Measurements from ENCODE around the gene KDM6A. TPM values are rescaled to one million over a fixed set of nuclear protein-coding genes. Genes with fewer than 3 reads are reported as not detected.
"Not testable (repeated sequence)": the region's sequence is repeated elsewhere in the genome, so short reads cannot be mapped to it uniquely, and the experiment has no call there.

The KDM6A gene
- total RNA-seq, 4 donors from 2014 or later, result 42.5 to 163 (median 91.8) TPM

GRCh38 chrX:44890247-44890646, 17.3 kb downstream of the KDM6A start:
- intact Hi-C loops (cut with DNase I; ENCODE audit: low total_unique reads), result no loop called here
- Histone ChIP-seq H3K27ac (no peak overlapping the region), H3K27me3 (no peaks in the 10 kb centered on the region), H3K9me3 (no peaks in the 10 kb centered on the region), H3K4me3 (no peak overlapping the region), H3K4me1 (peaks cover 0 to 4% (median 0%) of the 10 kb centered on the region in 4 donors), H3K36me3 (no peaks in the 10 kb centered on the region)
- no peak for DNase-seq
- in situ Hi-C loops (cut with MboI; ENCODE audit: low pct_ligation_motif_present in 1 of 4, low pct_unique_long_range_greater_than_20kb in 1 of 4, low sequenced_read_pairs in 3 of 4), result loop anchor here in 2 of 4 donors (25.0 kb wide), 1 partner anchor 172 kb away; no protein-coding TSS in a partner anchor
- 58% methylated on average over 3 of the region's 3 CpGs; no CpG with 5 or more reads in 1 of the 2 donors for WGBS, 2 donors (ENCODE audit: low coverage in 1 of 2)
- TF ChIP-seq POLR2A (IDR thresholded peaks at IDR 0.05) (no peak), POLR2AphosphoS5 (IDR thresholded peaks at IDR 0.05) (no peak), EP300 (IDR thresholded peaks at IDR 0.05; ENCODE audit: low read depth) (no peak)
- TF ChIP-seq, protein P1, sequence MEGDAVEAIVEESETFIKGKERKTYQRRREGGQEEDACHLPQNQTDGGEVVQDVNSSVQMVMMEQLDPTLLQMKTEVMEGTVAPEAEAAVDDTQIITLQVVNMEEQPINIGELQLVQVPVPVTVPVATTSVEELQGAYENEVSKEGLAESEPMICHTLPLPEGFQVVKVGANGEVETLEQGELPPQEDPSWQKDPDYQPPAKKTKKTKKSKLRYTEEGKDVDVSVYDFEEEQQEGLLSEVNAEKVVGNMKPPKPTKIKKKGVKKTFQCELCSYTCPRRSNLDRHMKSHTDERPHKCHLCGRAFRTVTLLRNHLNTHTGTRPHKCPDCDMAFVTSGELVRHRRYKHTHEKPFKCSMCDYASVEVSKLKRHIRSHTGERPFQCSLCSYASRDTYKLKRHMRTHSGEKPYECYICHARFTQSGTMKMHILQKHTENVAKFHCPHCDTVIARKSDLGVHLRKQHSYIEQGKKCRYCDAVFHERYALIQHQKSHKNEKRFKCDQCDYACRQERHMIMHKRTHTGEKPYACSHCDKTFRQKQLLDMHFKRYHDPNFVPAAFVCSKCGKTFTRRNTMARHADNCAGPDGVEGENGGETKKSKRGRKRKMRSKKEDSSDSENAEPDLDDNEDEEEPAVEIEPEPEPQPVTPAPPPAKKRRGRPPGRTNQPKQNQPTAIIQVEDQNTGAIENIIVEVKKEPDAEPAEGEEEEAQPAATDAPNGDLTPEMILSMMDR (IDR thresholded peaks at IDR 0.05), result no peak

- H3K27ac ChIP-seq; H3K36me3 ChIP-seq; H3K27me3 ChIP-seq; H3K4me3 ChIP-seq; H3K4me1 ChIP-seq; DNase-seq; intact Hi-C loops (cut with DNase I; ENCODE audit: low total_unique reads); H3K9me3 ChIP-seq: not testable (repeated sequence)
- in situ Hi-C loops (cut with MboI; ENCODE audit: low pct_ligation_motif_present in 1 of 4, low pct_unique_long_range_greater_than_20kb in 1 of 4, low sequenced_read_pairs in 3 of 4), result loop anchor here in 2 of 4 donors (25.0 kb wide), 1 partner anchor 172 kb away; no protein-coding TSS in a partner anchor
- WGBS, 2 donors (ENCODE audit: low coverage in 1 of 2), result 96 to 100% methylated on average over 1 to 10 of the region's 10 CpGs
These were observed 17.7 kb downstream of the KDM6A start for GRCh38 chrX:44890687-44891086.

GRCh38 chrX:44891642-44892041, 18.7 kb downstream of the KDM6A start:
- no peak overlapping the region for H3K27ac ChIP-seq
- 63 to 89% methylated on average over 1 to 6 of the region's 6 CpGs for WGBS, 2 donors (ENCODE audit: low coverage in 1 of 2)
- no peaks in the 10 kb centered on the region for H3K27me3 ChIP-seq
- H3K9me3 ChIP-seq, result no peaks in the 10 kb centered on the region
- H3K4me1 ChIP-seq, result peaks cover 0 to 4% (median 0%) of the 10 kb centered on the region in 4 donors
- intact Hi-C loops (cut with DNase I; ENCODE audit: low total_unique reads), result no loop called here
- no peak for DNase-seq
- H3K4me3 ChIP-seq, result no peak overlapping the region
- in situ Hi-C loops (cut with MboI; ENCODE audit: low pct_ligation_motif_present in 1 of 4, low pct_unique_long_range_greater_than_20kb in 1 of 4, low sequenced_read_pairs in 3 of 4), result loop anchor here in 2 of 4 donors (25.0 kb wide), 1 partner anchor 171 kb away; no protein-coding TSS in a partner anchor
- TF ChIP-seq, protein P1 (IDR thresholded peaks at IDR 0.05), result no peak
- no peak for TF ChIP-seq POLR2A (IDR thresholded peaks at IDR 0.05)
- no peak for TF ChIP-seq EP300 (IDR thresholded peaks at IDR 0.05; ENCODE audit: low read depth)
- no peak for TF ChIP-seq POLR2AphosphoS5 (IDR thresholded peaks at IDR 0.05)
- no peaks in the 10 kb centered on the region for H3K36me3 ChIP-seq

- Histone ChIP-seq H3K4me3 (no peak overlapping the region), H3K36me3 (no peaks in the 10 kb centered on the region), H3K27me3 (no peaks in the 10 kb centered on the region), H3K9me3 (no peaks in the 10 kb centered on the region), H3K27ac (no peak overlapping the region), H3K4me1 (peaks cover 0 to 14% (median 7%) of the 10 kb centered on the region in 4 donors)
- WGBS, 2 donors (ENCODE audit: low coverage in 1 of 2), result 90 to 100% methylated on average over 1 to 2 of the region's 2 CpGs
- DNase-seq, result no peak
- intact Hi-C loops (cut with DNase I; ENCODE audit: low total_unique reads) (no loop called here), in situ Hi-C loops (cut with MboI; ENCODE audit: low pct_ligation_motif_present in 1 of 4, low pct_unique_long_range_greater_than_20kb in 1 of 4, low sequenced_read_pairs in 3 of 4) (loop anchor here in 2 of 4 donors (25.0 kb wide), 1 partner anchor 165 kb away; no protein-coding TSS in a partner anchor)
- TF ChIP-seq, protein P1 (IDR thresholded peaks at IDR 0.05), result no peak
- TF ChIP-seq POLR2AphosphoS5 (IDR thresholded peaks at IDR 0.05) (no peak), EP300 (IDR thresholded peaks at IDR 0.05; ENCODE audit: low read depth) (no peak), POLR2A (IDR thresholded peaks at IDR 0.05) (no peak)
These were observed 23.8 kb downstream of the KDM6A start for GRCh38 chrX:44896876-44897186.

DNA sequence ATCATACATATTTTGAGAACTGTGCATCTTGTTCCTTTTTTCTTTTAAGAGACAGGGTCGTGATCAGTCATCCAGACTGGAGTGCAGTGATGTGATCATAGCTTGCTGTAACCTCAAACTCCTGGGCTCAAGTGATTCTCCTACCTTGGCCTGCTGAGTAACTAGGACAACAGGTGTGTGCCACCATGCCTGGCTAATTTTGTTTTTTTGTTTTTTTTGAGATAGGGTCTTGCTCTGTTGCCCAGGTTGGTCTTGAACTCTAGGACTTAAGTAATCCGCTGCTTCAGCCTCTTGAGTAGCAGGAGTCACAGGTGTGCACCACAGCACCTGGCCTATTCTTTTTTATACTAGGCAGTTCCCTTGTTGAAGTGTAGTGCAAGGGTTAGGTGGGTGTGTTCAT, 24.6 kb downstream of the KDM6A start:
- Histone ChIP-seq H3K27ac (no peak overlapping the region), H3K27me3 (no peaks in the 10 kb centered on the region), H3K36me3 (no peaks in the 10 kb centered on the region), H3K4me1 (peaks cover 0 to 14% (median 7%) of the 10 kb centered on the region in 4 donors), H3K9me3 (no peaks in the 10 kb centered on the region), H3K4me3 (no peak overlapping the region)
- intact Hi-C loops (cut with DNase I; ENCODE audit: low total_unique reads), result no loop called here
- 85% methylated on average over 2 of the region's 2 CpGs; no CpG with 5 or more reads in 1 of the 2 donors for WGBS, 2 donors (ENCODE audit: low coverage in 1 of 2)
- in situ Hi-C loops (cut with MboI; ENCODE audit: low pct_ligation_motif_present in 1 of 4, low pct_unique_long_range_greater_than_20kb in 1 of 4, low sequenced_read_pairs in 3 of 4), result loop anchor here in 2 of 4 donors (25.0 kb wide), 1 partner anchor 165 kb away; no protein-coding TSS in a partner anchor
- DNase-seq, result no peak
- TF ChIP-seq EP300 (IDR thresholded peaks at IDR 0.05; ENCODE audit: low read depth) (no peak), POLR2A (IDR thresholded peaks at IDR 0.05) (no peak), POLR2AphosphoS5 (IDR thresholded peaks at IDR 0.05) (no peak)
- TF ChIP-seq, protein P1 (IDR thresholded peaks at IDR 0.05), result no peak

All from transverse colon (tissue), 4 donors.